Myocyte (in vitro differentiated cells): ENCODE results near the gene MYO9B. TPM values are rescaled to one million over a fixed set of nuclear protein-coding genes. Genes with fewer than 3 reads are reported as not detected.

Source experiments
- DNase-seq: peaks from one replicate; pipeline ENCODE4 v3.0.0-alpha.2; 2012; ENCODE audit warnings: low read depth
- total RNA-seq: library from RNA; depleted of rRNA; stranded (reverse); fragments of >200 nt; gene quantifications from 2 replicates; pipeline ENCODE4 v1.2.3, GENCODE V29; 2014

MYO9B gene
- total RNA-seq, 1 donor from 2014 or later = 35.8 TPM

- DNase-seq = peak; percentile 28
These were observed 17.3 kb upstream of the MYO9B start for GRCh38 chr19:17058236-17058635.

GRCh38 chr19:17060802-17061201 is 14.8 kb upstream of the MYO9B start:
- DNase-seq = no peak

GRCh38 chr19:17061205-17061604 is 14.4 kb upstream of the MYO9B start:
- no peak for DNase-seq

- DNase-seq = no peak
These were observed 13.9 kb upstream of the MYO9B start for GRCh38 chr19:17061691-17062090.

GRCh38 chr19:17063428-17063827 is 12.1 kb upstream of the MYO9B start:
- no peak for DNase-seq

GRCh38 chr19:17069193-17069592 is 6.4 kb upstream of the MYO9B start:
- DNase-seq = no peak

- DNase-seq = no peak
These were observed 5.2 kb upstream of the MYO9B start for GRCh38 chr19:17070421-17070820.

GRCh38 chr19:17070912-17071311 is 4.7 kb upstream of the MYO9B start:
- no peak for DNase-seq

- DNase-seq = no peak
These were observed 1.5 kb upstream of the MYO9B start for GRCh38 chr19:17073869-17074633.

GRCh38 chr19:17074634-17075034 is 943 bp upstream of the MYO9B start:
- no peak for DNase-seq

- peak; percentile 19 for DNase-seq
These were observed 426 bp downstream of the MYO9B start for GRCh38 chr19:17075864-17076542.

GRCh38 chr19:17076543-17076991 is 990 bp downstream of the MYO9B start:
- peak; percentile 23 for DNase-seq

- no peak for DNase-seq
These were observed 2.0 kb downstream of the MYO9B start for GRCh38 chr19:17077447-17078028.

- DNase-seq = no peak
These were observed 2.7 kb downstream of the MYO9B start for GRCh38 chr19:17078036-17078919.

GRCh38 chr19:17078920-17079709 is 3.5 kb downstream of the MYO9B start:
- peak; percentile 29 for DNase-seq

GRCh38 chr19:17079710-17080439 is 4.3 kb downstream of the MYO9B start:
- DNase-seq = peak; percentile 94

- DNase-seq = no peak
These were observed 4.8 kb downstream of the MYO9B start for GRCh38 chr19:17080440-17080801.

GRCh38 chr19:17081672-17082630 is 6.4 kb downstream of the MYO9B start:
- no peak for DNase-seq

GRCh38 chr19:17086120-17086519 is 10.5 kb downstream of the MYO9B start:
- no peak for DNase-seq
